Astrocyte (in vitro differentiated cells and primary cell): ENCODE results near the gene POR. TPM values are rescaled to one million over a fixed set of nuclear protein-coding genes. Genes with fewer than 3 reads are reported as not detected.

Experiments
- DNase-seq: peaks from one replicate; pipeline ENCODE4 v3.0.0-alpha.2; 2010; ENCODE audit warnings: low read depth
- FAIRE-seq: peaks from 2 replicates; lab custom pipeline; 2011; peaks lifted over from hg19 to GRCh38; lab: Jason Lieb, UNC
- H2AFZ ChIP-seq: 2 replicates; pipeline ENCODE4 v1.6.0; 2012; ENCODE audit warnings: low read depth, low read length, inconsistent platforms
- H3K27ac ChIP-seq: 2 replicates; pipeline ENCODE4 v1.5.1; 2011; ENCODE audit warnings: low read depth, low read length, inconsistent platforms
- H3K27me3 ChIP-seq: 2 replicates; pipeline ENCODE4 v1.6.0; 2011; ENCODE audit warnings: low read length, inconsistent platforms; ENCODE audit not compliant: insufficient read depth
- H3K36me3 ChIP-seq: 2 replicates; pipeline ENCODE4 v1.5.1; 2011; ENCODE audit warnings: low read length, inconsistent platforms; ENCODE audit not compliant: insufficient read depth
- H3K4me1 ChIP-seq: 2 replicates; pipeline ENCODE4 v1.5.1; 2011; ENCODE audit warnings: low read length, inconsistent platforms; ENCODE audit not compliant: insufficient read depth
- H3K4me2 ChIP-seq: 2 replicates; pipeline ENCODE4 v1.6.0; 2012; ENCODE audit warnings: low read length, inconsistent platforms
- H3K4me3 ChIP-seq: 2 replicates; pipeline ENCODE4 v1.5.1; 2011; ENCODE audit warnings: low read depth, mild to moderate bottlenecking, low read length, inconsistent platforms; ENCODE audit not compliant: insufficient read depth
- H3K79me2 ChIP-seq: 2 replicates; pipeline ENCODE4 v1.6.0; 2012; ENCODE audit warnings: mild to moderate bottlenecking, low read length, inconsistent platforms; ENCODE audit not compliant: insufficient read depth
- H3K9ac ChIP-seq: 2 replicates; pipeline ENCODE4 v1.6.0; 2012; ENCODE audit warnings: mild to moderate bottlenecking, low read length, inconsistent platforms
- H3K9me3 ChIP-seq: 2 replicates; pipeline ENCODE4 v1.5.1; 2012; ENCODE audit warnings: low read depth, mild to moderate bottlenecking, low read length, inconsistent platforms; ENCODE audit not compliant: insufficient read depth
- H4K20me1 ChIP-seq: 2 replicates; pipeline ENCODE4 v1.6.0; 2012; ENCODE audit warnings: low read length, inconsistent platforms; ENCODE audit not compliant: insufficient read depth
- H3K27ac Mint-ChIP-seq: one replicate; pipeline ENCODE4 v1.8.0; 2021; ENCODE audit warnings: mild to moderate bottlenecking, mixed read lengths; ENCODE audit not compliant: unreplicated experiment
- H3K27me3 Mint-ChIP-seq: one replicate; pipeline ENCODE4 v1.8.0; 2021; ENCODE audit warnings: low read depth, mixed read lengths; ENCODE audit not compliant: unreplicated experiment
- H3K36me3 Mint-ChIP-seq: one replicate; pipeline ENCODE4 v1.8.0; 2021; ENCODE audit warnings: low read depth, mixed read lengths; ENCODE audit not compliant: unreplicated experiment
- H3K4me1 Mint-ChIP-seq: one replicate; pipeline ENCODE4 v1.8.0; 2021; ENCODE audit warnings: low read depth, mixed read lengths; ENCODE audit not compliant: unreplicated experiment
- H3K4me3 Mint-ChIP-seq: one replicate; pipeline ENCODE4 v1.8.0; 2021; ENCODE audit warnings: mild to moderate bottlenecking, moderate library complexity, mixed read lengths; ENCODE audit not compliant: unreplicated experiment
- H3K9me3 Mint-ChIP-seq: one replicate; pipeline ENCODE4 v1.8.0; 2021; ENCODE audit warnings: mild to moderate bottlenecking, mixed read lengths; ENCODE audit not compliant: unreplicated experiment
- CTCF ChIP-seq: IDR thresholded peaks from 2 replicates; pipeline ENCODE4 v1.5.1; 2011; ENCODE audit warnings: low read depth, mild to moderate bottlenecking, inconsistent platforms, low read length, moderate library complexity; ENCODE audit not compliant: insufficient read depth
- EZH2 ChIP-seq: IDR thresholded peaks from 2 replicates; pipeline ENCODE4 v1.6.1; 2012; ENCODE audit warnings: mild to moderate bottlenecking, low read length, inconsistent platforms; ENCODE audit not compliant: insufficient read depth
- total RNA-seq: library from RNA; stranded (reverse); gene quantifications from 2 replicates; pipeline ENCODE4 v1.2.1, GENCODE V29; 2021

The POR gene
- total RNA-seq, 1 donor from 2014 or later: 73.6 TPM

- Histone ChIP-seq H3K36me3 (no peaks in the 10 kb centered on the region), H3K4me1 (no peaks in the 10 kb centered on the region), H3K27ac (no peak overlapping the region), H3K79me2 (no peaks in the 10 kb centered on the region), H3K27me3 (no peaks in the 10 kb centered on the region), H3K4me3 (no peak overlapping the region), H3K4me2 (no peak overlapping the region), H4K20me1 (peaks cover 9% of the 10 kb centered on the region), H3K9me3 (no peaks in the 10 kb centered on the region), H3K9ac (no peak overlapping the region), H2AFZ (no peak overlapping the region)
- Mint-ChIP-seq H3K9me3 (no peaks in the 10 kb centered on the region), H3K4me3 (no peak overlapping the region), H3K36me3 (peaks cover 11% of the 10 kb centered on the region), H3K27ac (no peak overlapping the region), H3K27me3 (no peaks in the 10 kb centered on the region), H3K4me1 (peaks cover 4% of the 10 kb centered on the region)
- FAIRE-seq (no peak), DNase-seq (no peak)
- TF ChIP-seq CTCF: no peak
- TF ChIP-seq EZH2: no peak
Measured at GRCh38 chr7:75983471-75984129, 68.6 kb downstream of the POR start.

DNA sequence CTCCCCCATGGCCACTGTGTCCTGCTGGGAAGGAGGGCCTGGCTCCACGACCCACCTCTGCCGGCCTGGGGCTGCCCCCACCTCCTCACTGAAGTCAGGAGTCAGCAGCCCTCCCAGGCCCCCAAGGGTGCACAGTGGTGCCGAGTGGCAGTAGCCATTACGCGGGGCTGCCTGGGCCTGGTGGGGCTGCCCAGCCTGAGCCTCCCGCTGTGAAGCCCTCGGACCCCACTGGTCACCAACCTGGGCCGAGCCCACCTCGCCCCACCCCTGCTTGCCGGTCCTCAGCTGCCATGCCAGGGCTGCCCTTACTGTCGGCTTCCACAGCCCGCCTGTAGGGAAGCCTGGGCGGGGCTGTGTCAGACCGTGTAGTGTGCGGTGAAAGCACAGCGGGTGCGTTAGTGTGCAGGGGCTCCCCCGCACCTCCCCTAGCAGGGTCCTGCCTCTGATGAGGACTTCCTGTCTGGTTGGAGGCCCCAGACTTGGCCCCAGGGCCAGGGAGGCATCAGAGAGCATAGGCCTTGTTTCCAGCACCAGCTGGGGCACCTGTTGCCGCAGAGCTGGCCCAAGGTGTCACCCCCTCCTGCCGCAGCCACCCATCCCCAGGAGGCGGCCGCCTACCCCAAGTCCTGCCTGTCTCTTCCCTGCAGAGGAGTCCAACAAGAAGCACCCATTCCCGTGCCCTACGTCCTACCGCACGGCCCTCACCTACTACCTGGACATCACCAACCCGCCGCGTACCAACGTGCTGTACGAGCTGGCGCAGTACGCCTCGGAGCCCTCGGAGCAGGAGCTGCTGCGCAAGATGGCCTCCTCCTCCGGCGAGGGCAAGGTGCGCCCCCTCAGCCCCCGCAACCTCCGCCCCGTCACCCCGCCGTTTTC, 69.4 kb downstream of the POR start:
- no peaks in the 10 kb centered on the region for H3K4me1 ChIP-seq
- H3K27ac ChIP-seq: no peak overlapping the region
- no peak overlapping the region for H3K4me3 Mint-ChIP-seq
- H3K36me3 Mint-ChIP-seq: peaks cover 11% of the 10 kb centered on the region
- no peaks in the 10 kb centered on the region for H3K9me3 ChIP-seq
- H3K9ac ChIP-seq: no peak overlapping the region
- H3K4me3 ChIP-seq: no peak overlapping the region
- peaks cover 1% of the 10 kb centered on the region for H4K20me1 ChIP-seq
- peaks cover 5% of the 10 kb centered on the region for H3K4me1 Mint-ChIP-seq
- TF ChIP-seq EZH2: no peak
- no peak for TF ChIP-seq CTCF
- no peak overlapping the region for H2AFZ ChIP-seq
- no peaks in the 10 kb centered on the region for H3K27me3 Mint-ChIP-seq
- H3K27me3 ChIP-seq: no peaks in the 10 kb centered on the region
- H3K9me3 Mint-ChIP-seq: no peaks in the 10 kb centered on the region
- no peak overlapping the region for H3K27ac Mint-ChIP-seq
- H3K4me2 ChIP-seq: no peak overlapping the region
- FAIRE-seq (no peak), DNase-seq (no peak)
- H3K79me2 ChIP-seq: no peaks in the 10 kb centered on the region
- no peaks in the 10 kb centered on the region for H3K36me3 ChIP-seq
